Measurements from ENCODE around the gene FOXP1. TPM values are rescaled to one million over a fixed set of nuclear protein-coding genes. Genes with fewer than 3 reads are reported as not detected.

Gene FOXP1
- total RNA-seq, 1 donor from 2014 or later, result 27.3 TPM

DNA sequence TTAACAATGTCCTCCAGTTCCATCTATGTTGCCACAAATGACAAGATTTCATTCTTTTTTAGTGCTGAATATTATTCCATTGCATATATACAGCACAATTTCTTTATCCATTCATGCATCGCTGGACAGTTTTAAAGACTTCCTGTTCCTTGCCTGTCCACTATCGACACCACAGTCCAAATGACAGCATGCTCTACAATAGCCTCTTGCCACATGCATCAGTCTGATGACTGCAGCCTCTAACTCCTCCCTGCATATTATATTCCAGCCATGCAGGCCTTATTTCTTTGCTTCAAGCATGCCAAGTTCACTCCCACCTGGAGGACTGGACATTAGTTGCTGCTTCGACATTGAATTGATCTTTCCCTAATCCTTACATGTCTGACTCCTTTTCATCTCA, 306.2 kb downstream of the FOXP1 start:
- Mint-ChIP-seq H3K4me1 (no peaks in the 10 kb centered on the region), H3K36me3 (no peaks in the 10 kb centered on the region), H3K9me3 (no peaks in the 10 kb centered on the region), H3K27ac (no peak overlapping the region), H3K27me3 (ENCODE audit: insufficient read depth, low read depth) (no peaks in the 10 kb centered on the region), H3K4me3 (no peak overlapping the region)
- Histone ChIP-seq H3K27ac (no peak overlapping the region), H3K27me3 (no peaks in the 10 kb centered on the region), H3K36me3 (no peaks in the 10 kb centered on the region), H3K4me2 (no peak overlapping the region), H2AFZ (replicated peaks) (no peak overlapping the region), H3K9me3 (ENCODE audit: low read depth) (no peaks in the 10 kb centered on the region), H3K9ac (no peak overlapping the region), H4K20me1 (ENCODE audit: low read depth) (no peaks in the 10 kb centered on the region), H3K79me2 (ENCODE audit: low read depth) (peaks cover 20% of the 10 kb centered on the region), H3K4me1 (peaks cover 3% of the 10 kb centered on the region), H3F3A (ENCODE audit: low read depth) (no peaks in the 10 kb centered on the region), H3K4me3 (no peak overlapping the region)
- TF ChIP-seq, protein P1, sequence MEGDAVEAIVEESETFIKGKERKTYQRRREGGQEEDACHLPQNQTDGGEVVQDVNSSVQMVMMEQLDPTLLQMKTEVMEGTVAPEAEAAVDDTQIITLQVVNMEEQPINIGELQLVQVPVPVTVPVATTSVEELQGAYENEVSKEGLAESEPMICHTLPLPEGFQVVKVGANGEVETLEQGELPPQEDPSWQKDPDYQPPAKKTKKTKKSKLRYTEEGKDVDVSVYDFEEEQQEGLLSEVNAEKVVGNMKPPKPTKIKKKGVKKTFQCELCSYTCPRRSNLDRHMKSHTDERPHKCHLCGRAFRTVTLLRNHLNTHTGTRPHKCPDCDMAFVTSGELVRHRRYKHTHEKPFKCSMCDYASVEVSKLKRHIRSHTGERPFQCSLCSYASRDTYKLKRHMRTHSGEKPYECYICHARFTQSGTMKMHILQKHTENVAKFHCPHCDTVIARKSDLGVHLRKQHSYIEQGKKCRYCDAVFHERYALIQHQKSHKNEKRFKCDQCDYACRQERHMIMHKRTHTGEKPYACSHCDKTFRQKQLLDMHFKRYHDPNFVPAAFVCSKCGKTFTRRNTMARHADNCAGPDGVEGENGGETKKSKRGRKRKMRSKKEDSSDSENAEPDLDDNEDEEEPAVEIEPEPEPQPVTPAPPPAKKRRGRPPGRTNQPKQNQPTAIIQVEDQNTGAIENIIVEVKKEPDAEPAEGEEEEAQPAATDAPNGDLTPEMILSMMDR (IDR thresholded peaks at IDR 0.05), result no peak
- no peak for TF ChIP-seq EZH2phosphoT487 (IDR thresholded peaks at IDR 0.05)
- TF ChIP-seq EZH2 (IDR thresholded peaks at IDR 0.05), result no peak
- DNase-seq (ENCODE audit: low spot score), result no peak

DNA sequence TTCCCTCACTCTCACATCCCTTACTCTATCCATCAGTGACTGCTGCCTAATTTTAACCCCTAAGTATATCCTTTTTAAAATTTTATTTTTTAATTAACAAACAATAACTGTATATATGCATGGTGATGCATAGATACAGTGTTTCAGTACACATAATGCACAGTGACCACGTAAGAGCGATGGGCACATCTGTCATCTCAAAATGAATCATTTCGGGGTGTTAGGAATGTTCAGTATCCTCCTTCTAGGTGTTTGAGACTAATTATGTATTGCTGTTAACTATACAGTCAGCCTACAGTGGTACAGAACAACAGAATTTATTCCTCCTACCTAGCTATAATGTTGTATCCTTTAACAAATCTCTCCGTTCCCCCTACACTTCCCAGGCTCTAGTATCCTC, 307.0 kb downstream of the FOXP1 start:
- Histone ChIP-seq H2AFZ (replicated peaks) (no peak overlapping the region), H3K4me2 (no peak overlapping the region), H3K27me3 (no peaks in the 10 kb centered on the region), H3K36me3 (no peaks in the 10 kb centered on the region), H4K20me1 (ENCODE audit: low read depth) (no peaks in the 10 kb centered on the region), H3K4me1 (peaks cover 3% of the 10 kb centered on the region), H3K9ac (no peak overlapping the region), H3K79me2 (ENCODE audit: low read depth) (peaks cover 15% of the 10 kb centered on the region), H3K27ac (no peak overlapping the region), H3K4me3 (no peak overlapping the region), H3K9me3 (ENCODE audit: low read depth) (no peaks in the 10 kb centered on the region), H3F3A (ENCODE audit: low read depth) (no peaks in the 10 kb centered on the region)
- TF ChIP-seq EZH2 (IDR thresholded peaks at IDR 0.05) (no peak), EZH2phosphoT487 (IDR thresholded peaks at IDR 0.05) (no peak)
- TF ChIP-seq, protein P1 (IDR thresholded peaks at IDR 0.05), result no peak
- Mint-ChIP-seq H3K9me3 (no peaks in the 10 kb centered on the region), H3K27ac (no peak overlapping the region), H3K27me3 (ENCODE audit: insufficient read depth, low read depth) (no peaks in the 10 kb centered on the region), H3K4me1 (no peaks in the 10 kb centered on the region), H3K36me3 (no peaks in the 10 kb centered on the region), H3K4me3 (no peak overlapping the region)
- DNase-seq (ENCODE audit: low spot score), result no peak

DNA sequence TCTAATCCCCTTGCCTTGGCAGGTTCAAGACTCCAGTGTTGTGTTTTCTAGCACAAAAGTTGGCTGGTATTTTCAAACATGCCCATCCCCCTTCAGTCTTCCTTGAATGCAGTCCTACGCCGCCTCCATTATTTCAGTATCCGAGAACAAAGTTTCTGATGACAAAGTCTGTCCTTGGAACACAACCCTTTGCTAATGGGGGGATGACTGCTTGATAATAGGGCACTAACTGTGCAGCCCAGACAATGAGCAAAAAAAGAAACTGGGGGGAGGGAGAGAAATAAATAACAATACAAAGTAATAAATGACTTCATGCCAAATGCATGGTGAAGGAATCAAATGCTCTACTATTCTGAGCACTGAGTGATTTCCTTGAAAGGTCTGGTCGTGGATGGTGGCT, 310.1 kb downstream of the FOXP1 start:
- TF ChIP-seq EZH2 (IDR thresholded peaks at IDR 0.05) (no peak), EZH2phosphoT487 (IDR thresholded peaks at IDR 0.05) (no peak)
- TF ChIP-seq, protein P1 (IDR thresholded peaks at IDR 0.05), result no peak
- H3K9me3 Mint-ChIP-seq, result no peaks in the 10 kb centered on the region
- Histone ChIP-seq H3K27me3 (no peaks in the 10 kb centered on the region), H4K20me1 (ENCODE audit: low read depth) (no peaks in the 10 kb centered on the region), H3K36me3 (no peaks in the 10 kb centered on the region), H3K4me1 (peaks cover 3% of the 10 kb centered on the region), H2AFZ (replicated peaks) (no peak overlapping the region), H3K79me2 (ENCODE audit: low read depth) (peaks cover 21% of the 10 kb centered on the region), H3K4me2 (no peak overlapping the region), H3K9me3 (ENCODE audit: low read depth) (no peaks in the 10 kb centered on the region), H3K4me3 (no peak overlapping the region), H3F3A (ENCODE audit: low read depth) (no peaks in the 10 kb centered on the region), H3K27ac (no peak overlapping the region), H3K9ac (no peak overlapping the region)
- no peak for DNase-seq (ENCODE audit: low spot score)
- no peak overlapping the region for H3K27ac Mint-ChIP-seq
- no peaks in the 10 kb centered on the region for H3K36me3 Mint-ChIP-seq
- H3K4me1 Mint-ChIP-seq, result peaks cover 3% of the 10 kb centered on the region
- H3K4me3 Mint-ChIP-seq, result no peak overlapping the region
- H3K27me3 Mint-ChIP-seq (ENCODE audit: insufficient read depth, low read depth), result no peaks in the 10 kb centered on the region

All from neural progenitor cell (in vitro differentiated cells).